RWPE2 (cell line): ENCODE data around the gene TLR1.
"Not testable (repeated sequence)": the region's sequence is repeated elsewhere in the genome, so short reads cannot be mapped to it uniquely, and the experiment has no call there.

Source experiments
- ATAC-seq: fragments of 200-7000 bp; cut with Tn5 transposase; 3 replicates; pipeline ENCODE4 v1.9.1; 2021; ENCODE audit warnings: low read depth
- DNase-seq: peaks from one replicate; pipeline ENCODE4 v3.0.0-alpha.2; 2020; ENCODE audit warnings: low spot score
- H3K27ac ChIP-seq: fragments of 450-650 bp; 2 replicates; pipeline ENCODE4 v1.5.1; 2017; ENCODE audit warnings: mild to moderate bottlenecking; ENCODE audit not compliant: poor library complexity, severe bottlenecking
- H3K27me3 ChIP-seq: fragments of 250-450 bp; sonication (Bioruptor Pico); 2 replicates; pipeline ENCODE4 v1.5.1; 2021; ENCODE audit warnings: mild to moderate bottlenecking, moderate library complexity; ENCODE audit not compliant: insufficient read depth, poor library complexity, severe bottlenecking
- H3K36me3 ChIP-seq: fragments of 250-450 bp; sonication (Bioruptor Pico); 2 replicates; pipeline ENCODE4 v1.5.1; 2020; ENCODE audit warnings: low read depth, mild to moderate bottlenecking, moderate library complexity
- H3K4me1 ChIP-seq: fragments of 250-450 bp; sonication (Bioruptor Pico); 2 replicates; pipeline ENCODE4 v1.5.1; 2021; ENCODE audit warnings: mild to moderate bottlenecking, moderate library complexity; ENCODE audit not compliant: insufficient read depth, poor library complexity, severe bottlenecking
- H3K4me3 ChIP-seq: fragments of 250-450 bp; sonication (Bioruptor Pico); 2 replicates; pipeline ENCODE4 v1.5.1; 2021; ENCODE audit warnings: mild to moderate bottlenecking, moderate library complexity; ENCODE audit not compliant: severe bottlenecking
- H3K9me3 ChIP-seq: fragments of 250-450 bp; sonication (Bioruptor Pico); 2 replicates; pipeline ENCODE4 v1.5.1; 2021; ENCODE audit warnings: mild to moderate bottlenecking, moderate library complexity; ENCODE audit not compliant: severe bottlenecking
- TF ChIP-seq, protein P1 (sequence below): fragments of 450-650 bp; IDR thresholded peaks from one replicate; pipeline ENCODE4 v1.5.1; 2017; ENCODE audit warnings: mild to moderate bottlenecking, moderate library complexity; ENCODE audit not compliant: poor library complexity, severe bottlenecking

Gene TLR1

DNA sequence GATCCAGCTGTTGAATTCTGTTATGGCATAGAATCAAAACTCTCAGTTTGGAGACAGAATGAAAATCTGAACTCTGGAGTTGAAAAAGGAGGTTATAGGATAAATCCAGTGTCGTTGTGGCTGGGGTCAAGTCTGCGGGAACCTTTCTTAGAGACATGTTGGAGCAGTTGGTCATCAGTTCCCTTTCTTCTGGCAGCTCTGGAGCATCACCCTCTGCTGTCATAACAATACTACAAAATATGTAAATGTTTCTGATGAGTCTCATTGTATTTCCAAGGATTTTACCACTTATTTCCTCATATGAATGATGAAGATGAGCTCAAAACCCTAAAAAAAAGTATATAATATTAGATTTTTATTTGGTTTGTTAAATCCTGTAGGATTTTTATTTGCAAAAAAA, 29.3 kb downstream of the TLR1 start:
- H3K27ac ChIP-seq, result no peak overlapping the region
- H3K27me3 ChIP-seq, result no peaks in the 10 kb centered on the region
- no peaks in the 10 kb centered on the region for H3K9me3 ChIP-seq
- no peaks in the 10 kb centered on the region for H3K4me1 ChIP-seq
- no peak for ATAC-seq
- DNase-seq, result no peak
- TF ChIP-seq, protein P1, sequence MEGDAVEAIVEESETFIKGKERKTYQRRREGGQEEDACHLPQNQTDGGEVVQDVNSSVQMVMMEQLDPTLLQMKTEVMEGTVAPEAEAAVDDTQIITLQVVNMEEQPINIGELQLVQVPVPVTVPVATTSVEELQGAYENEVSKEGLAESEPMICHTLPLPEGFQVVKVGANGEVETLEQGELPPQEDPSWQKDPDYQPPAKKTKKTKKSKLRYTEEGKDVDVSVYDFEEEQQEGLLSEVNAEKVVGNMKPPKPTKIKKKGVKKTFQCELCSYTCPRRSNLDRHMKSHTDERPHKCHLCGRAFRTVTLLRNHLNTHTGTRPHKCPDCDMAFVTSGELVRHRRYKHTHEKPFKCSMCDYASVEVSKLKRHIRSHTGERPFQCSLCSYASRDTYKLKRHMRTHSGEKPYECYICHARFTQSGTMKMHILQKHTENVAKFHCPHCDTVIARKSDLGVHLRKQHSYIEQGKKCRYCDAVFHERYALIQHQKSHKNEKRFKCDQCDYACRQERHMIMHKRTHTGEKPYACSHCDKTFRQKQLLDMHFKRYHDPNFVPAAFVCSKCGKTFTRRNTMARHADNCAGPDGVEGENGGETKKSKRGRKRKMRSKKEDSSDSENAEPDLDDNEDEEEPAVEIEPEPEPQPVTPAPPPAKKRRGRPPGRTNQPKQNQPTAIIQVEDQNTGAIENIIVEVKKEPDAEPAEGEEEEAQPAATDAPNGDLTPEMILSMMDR, result no peak
- no peaks in the 10 kb centered on the region for H3K36me3 ChIP-seq
- H3K4me3 ChIP-seq, result no peak overlapping the region

DNA sequence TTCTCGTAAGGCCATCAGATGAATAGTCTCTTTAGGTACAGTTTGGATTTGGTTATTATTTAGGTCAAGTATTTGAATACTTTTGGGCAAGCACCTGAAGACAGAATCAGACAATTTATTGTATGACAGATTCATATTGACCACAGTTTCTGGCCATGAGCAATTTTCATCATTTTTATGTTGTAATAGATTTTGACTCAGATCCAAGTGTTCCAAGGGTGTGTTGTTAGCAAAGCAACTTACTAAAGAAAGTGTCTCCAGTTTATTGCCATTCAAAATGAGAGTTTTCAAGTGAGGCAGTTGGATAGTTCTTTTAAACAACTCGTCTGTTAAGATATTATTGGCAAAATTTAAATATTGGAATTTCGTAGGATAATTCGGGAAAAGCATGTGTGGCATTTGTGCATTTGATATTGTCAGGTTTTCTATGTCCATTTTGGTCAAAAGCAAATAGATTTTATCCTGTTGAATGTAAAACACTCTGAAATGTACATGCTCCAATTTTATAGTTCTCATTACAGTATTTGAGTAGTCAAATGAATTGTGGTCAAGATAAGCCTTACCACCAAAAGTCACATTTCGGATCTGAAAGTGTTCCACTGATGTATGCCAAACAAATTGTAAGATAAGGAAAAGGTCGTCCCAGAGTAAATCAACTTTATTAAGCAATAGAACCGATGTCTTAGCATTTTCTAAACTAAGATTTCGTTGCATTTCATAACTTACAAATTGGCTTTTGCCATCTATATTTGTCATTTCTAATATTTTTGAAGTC, 30.2 kb downstream of the TLR1 start:
- TF ChIP-seq, protein P1, result no peak
- no peaks in the 10 kb centered on the region for H3K27me3 ChIP-seq
- no peak for ATAC-seq
- no peak for DNase-seq
- H3K27ac ChIP-seq, result no peak overlapping the region
- H3K4me3 ChIP-seq, result no peak overlapping the region
- no peaks in the 10 kb centered on the region for H3K9me3 ChIP-seq
- H3K4me1 ChIP-seq, result no peaks in the 10 kb centered on the region
- H3K36me3 ChIP-seq, result no peaks in the 10 kb centered on the region

DNA sequence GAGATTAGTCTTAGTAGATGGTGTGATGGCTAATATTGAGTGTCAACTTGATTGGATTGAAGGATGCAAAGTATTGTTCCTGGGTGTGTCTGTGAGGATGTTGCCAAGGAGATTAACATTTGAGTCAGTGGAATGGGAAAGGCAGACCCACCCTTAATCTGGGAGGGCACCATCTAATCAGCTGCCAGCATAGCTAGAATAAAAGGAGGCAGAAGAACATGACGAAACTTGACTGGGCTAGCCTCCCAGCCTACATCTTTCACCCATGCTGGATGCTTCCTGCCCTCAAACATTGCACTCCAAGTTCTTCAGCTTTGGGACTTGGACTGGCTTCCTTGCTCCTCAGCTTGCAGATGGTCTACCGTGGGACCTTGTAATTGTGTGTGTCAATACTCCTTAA, 34.3 kb downstream of the TLR1 start:
- H3K27ac ChIP-seq, H3K36me3 ChIP-seq, H3K4me1 ChIP-seq, H3K9me3 ChIP-seq, ATAC-seq, H3K4me3 ChIP-seq, DNase-seq, H3K27me3 ChIP-seq: not testable (repeated sequence)

DNA sequence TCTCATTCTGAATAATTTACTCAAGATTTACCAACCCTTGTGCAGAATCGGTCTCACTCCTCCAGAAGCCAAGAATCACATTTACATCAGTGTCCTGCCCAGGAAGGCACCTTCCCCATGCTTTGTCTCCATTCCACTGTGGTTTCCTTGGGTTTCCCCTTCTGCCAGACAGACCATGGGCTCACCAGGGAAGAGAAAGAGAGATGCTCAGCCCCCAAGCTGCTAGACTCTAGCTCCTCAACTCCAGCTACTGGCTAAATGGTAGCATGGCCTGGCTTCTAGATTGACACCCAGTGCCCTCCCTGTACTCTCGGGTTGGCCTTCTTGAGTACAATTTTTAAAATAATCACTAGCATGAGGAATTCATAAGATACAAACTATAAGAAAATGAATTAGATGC, 34.7 kb downstream of the TLR1 start:
- no peaks in the 10 kb centered on the region for H3K27me3 ChIP-seq
- no peak for ATAC-seq
- no peak overlapping the region for H3K27ac ChIP-seq
- TF ChIP-seq, protein P1, result no peak
- H3K9me3 ChIP-seq, result no peaks in the 10 kb centered on the region
- no peaks in the 10 kb centered on the region for H3K4me1 ChIP-seq
- DNase-seq, result no peak
- H3K36me3 ChIP-seq, result no peaks in the 10 kb centered on the region
- no peak overlapping the region for H3K4me3 ChIP-seq

DNA sequence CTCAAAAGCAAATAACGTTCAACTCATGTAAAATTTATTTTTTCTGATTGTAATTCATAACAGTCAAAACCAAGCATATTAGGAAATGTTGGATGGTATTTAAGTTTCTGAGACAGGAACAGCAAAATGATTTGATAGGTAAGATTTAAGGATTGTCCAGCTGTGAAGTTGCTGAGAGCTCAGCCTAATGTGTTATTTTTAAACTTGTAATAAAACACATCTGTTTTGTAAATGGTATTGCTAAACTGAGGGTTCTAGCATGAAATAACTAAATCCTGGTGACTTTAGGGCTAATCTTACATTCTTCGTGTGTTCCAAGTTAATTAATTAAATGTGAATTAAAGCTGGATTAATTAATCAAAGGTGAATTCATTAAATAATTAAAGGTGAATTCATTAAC, 35.1 kb downstream of the TLR1 start:
- Histone ChIP-seq H3K9me3 (no peaks in the 10 kb centered on the region), H3K27ac (no peak overlapping the region), H3K27me3 (no peaks in the 10 kb centered on the region), H3K4me3 (no peak overlapping the region), H3K36me3 (no peaks in the 10 kb centered on the region), H3K4me1 (no peaks in the 10 kb centered on the region)
- ATAC-seq, result no peak
- no peak for DNase-seq
- TF ChIP-seq, protein P1, result no peak
